Stimulated activated CD8-positive, alpha-beta memory T cell treated with anti-CD3 and anti-CD28 coated beads, Interleukin-12 subunit alpha, Interleukin-12 subunit beta, amount 100 ng/mL, for 24 hours (primary cell): ENCODE data around the gene UQCRC1.

Source experiments
- DNase-seq: peaks from one replicate; pipeline ENCODE4 v3.0.0-alpha.2; 2020; ENCODE audit errors: extremely low read depth

The UQCRC1 gene

DNA sequence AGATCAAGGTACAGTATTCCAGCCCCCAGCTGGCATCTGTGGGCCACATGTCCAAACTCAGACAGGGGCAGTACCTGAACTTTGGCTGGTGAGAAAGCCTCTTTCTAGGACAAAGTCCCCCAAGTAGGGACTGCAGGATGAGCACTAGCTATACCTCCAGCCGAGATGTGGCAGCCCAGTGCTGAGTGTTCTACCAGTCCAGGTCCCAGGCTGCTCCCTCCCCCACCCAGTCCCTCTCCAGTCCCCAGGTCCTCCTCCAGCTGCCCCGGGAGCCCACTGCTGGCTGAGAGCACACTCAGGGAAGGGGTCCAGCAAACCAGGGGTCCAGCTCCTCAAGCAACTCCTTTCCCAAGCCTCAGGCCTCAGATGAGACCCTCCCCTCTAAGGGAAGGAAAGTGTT lies 24.3 kb upstream of the UQCRC1 start:
- no peak for DNase-seq

DNA sequence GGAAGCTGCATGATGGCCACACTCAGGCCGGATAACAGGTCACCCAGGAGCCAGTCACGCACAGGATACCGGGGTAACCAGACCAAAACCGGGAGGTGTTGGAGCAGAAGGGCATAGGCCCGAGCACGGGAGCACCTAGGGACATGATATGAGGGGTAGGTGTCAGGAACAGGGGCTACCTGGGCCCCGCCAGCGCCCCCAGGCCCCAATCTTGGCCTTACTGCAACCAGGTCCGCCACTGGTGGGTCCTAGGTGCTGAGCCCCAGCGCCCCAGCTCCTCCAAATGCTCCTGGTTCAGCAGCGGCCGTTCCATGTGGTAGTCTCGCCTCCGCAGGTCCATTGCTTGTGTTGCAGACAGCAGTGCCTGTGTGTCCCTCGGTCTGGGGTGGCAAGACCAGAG lies 23.8 kb upstream of the UQCRC1 start:
- no peak for DNase-seq

- no peak for DNase-seq
Measured at GRCh38 chr3:48631516-48632448, 22.3 kb upstream of the UQCRC1 start.

GRCh38 chr3:48630833-48631232 lies 21.4 kb upstream of the UQCRC1 start:
- no peak for DNase-seq

DNA sequence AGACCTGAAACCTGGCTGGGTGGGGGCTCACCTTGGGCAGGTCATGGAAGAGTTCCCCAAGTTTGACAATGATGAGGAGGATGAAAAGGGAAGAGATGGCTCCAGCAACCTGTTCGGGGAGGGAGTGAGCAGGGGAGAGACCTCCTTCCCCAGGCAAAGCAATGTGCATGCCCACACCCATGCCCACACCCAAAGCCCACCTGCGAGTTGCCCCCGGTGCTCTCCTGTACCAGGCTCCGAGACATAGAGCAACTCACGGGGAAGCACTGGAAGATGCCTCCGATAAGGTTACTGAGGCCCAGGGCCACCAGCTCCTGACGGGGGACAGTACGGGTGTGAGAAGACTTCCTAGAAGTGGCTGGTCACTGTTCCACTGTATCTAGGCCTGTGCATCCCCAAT lies 21.0 kb upstream of the UQCRC1 start:
- DNase-seq: no peak

DNA sequence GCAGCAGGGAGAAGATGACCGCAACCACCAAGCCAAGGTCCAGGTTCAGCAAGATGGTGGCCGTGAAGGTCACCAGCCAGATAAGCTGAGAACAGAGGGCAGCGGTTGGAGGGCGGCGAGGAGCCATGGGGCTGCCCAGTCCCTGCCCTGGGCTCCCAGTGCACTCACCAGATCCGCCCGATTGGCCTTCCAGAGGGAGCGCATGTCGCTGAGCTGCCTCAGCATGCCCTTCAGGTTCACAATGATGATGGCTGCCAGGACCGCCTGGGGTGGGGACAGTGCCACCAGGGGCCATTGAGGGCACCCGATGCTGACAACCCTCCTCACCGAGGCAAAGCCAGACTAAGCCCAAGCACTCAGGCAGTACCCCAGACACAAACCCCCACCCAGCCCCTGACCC lies 20.4 kb upstream of the UQCRC1 start:
- DNase-seq: no peak

DNA sequence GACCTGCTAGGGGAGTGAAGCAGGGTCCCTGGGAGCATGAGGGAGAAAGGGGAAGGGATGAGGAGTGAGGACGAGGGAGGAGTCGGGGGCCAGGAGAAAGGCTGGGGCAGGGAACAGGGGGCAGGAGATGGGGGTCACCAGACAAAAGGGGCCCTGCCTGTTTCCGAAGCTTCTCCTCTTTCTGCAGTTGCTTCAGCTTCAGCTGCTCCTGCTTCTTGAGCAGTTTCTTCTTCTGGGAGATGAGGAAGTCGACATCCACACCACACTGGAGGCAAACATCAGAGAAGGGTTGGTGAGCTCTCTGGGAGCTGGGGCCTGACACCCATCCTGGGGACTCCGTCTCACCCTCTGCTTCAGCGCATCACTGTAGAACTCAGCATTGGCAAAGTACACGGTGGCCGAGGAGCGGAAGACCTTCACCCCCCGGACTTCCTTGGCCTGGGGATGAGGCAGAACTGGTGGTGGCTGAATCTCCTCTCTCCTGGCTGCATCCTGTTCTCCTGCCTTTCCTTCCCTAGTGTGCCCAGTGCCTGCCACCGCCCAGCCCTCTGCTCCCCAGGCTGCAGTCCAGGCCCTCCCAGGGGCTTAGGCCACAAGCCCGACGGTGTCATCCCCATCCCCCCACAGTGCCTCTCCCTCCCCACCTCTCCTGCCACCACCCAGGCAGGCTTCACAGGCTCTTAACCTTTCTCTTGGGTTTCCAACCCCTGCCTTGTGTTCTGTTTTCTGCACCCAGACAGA lies 19.0 kb upstream of the UQCRC1 start:
- no peak for DNase-seq

- no peak for DNase-seq
Measured at GRCh38 chr3:48625600-48625999, 16.2 kb upstream of the UQCRC1 start.

- no peak for DNase-seq
Measured at GRCh38 chr3:48624767-48625166, 15.3 kb upstream of the UQCRC1 start.

GRCh38 chr3:48623851-48624547 lies 14.6 kb upstream of the UQCRC1 start:
- DNase-seq: no peak

- no peak for DNase-seq
Measured at GRCh38 chr3:48621461-48621869, 12.0 kb upstream of the UQCRC1 start, which contains the start of gene TMEM89. Gene TMEM89, minus strand, starts transcription at chr3:48621769. Its CDS starts 13 bp downstream, at chr3:48621756.

GRCh38 chr3:48619541-48620524 lies 10.4 kb upstream of the UQCRC1 start:
- DNase-seq: no peak

GRCh38 chr3:48617559-48617958 lies 8.1 kb upstream of the UQCRC1 start:
- DNase-seq: no peak

DNA sequence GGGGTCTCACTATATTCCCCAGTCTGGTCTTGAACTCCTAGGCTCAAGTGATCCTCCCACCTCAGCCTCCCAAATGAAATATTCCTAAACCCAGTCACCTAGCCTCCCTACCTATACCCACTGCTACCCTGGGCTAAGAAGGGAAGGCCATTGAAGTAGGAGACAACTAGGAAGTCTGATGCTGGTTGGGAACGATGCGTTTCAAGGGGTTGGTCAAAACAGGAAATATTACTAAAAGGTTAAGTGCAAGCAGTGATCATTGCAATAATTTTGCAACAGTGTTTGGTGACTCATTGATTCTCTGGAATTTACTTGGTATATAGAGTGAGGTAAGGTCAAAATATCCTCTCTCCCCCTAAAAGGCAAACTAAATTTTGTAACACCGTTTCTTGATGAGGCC lies 4.6 kb upstream of the UQCRC1 start:
- no peak for DNase-seq

- DNase-seq: no peak
Measured at GRCh38 chr3:48612309-48612708, 2.9 kb upstream of the UQCRC1 start.

DNA sequence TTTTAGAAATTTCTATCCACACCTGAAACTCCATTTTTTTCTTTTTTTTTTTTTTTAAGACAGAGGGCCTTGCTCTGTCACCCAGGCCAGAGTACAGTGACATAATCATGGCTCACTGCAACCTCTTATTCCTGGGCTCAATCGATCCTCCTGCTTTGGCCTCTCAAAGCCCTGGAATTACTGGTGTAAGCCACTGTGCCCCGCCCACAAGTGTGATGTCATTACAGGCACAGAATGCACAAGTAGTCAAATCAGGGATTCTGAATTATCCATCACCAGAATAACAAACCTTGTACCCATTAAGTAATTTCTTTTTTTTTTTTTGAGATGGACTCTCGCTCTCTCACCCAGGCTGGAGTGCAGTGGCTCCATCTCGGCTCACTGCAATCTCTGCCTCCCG lies 1.9 kb downstream of the UQCRC1 start:
- no peak for DNase-seq

DNA sequence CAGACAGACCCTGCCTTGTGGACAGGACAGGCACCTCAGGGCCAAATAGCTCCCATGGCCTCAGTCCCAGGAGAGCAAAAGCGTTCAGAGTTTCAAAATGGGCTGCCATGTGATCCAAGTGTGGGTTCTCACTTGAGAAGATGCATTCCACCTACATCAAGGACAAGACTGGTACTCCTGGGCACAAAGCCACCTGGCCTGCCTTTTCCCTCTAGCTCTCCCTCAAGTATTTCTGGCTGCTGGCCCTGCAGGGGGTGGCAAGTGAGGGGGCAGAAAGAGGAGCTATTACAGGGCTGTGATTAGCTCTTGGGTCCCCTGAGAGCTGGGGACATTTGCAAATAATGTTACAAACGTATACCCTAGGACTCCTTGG lies 7.8 kb downstream of the UQCRC1 start:
- no peak for DNase-seq

DNA sequence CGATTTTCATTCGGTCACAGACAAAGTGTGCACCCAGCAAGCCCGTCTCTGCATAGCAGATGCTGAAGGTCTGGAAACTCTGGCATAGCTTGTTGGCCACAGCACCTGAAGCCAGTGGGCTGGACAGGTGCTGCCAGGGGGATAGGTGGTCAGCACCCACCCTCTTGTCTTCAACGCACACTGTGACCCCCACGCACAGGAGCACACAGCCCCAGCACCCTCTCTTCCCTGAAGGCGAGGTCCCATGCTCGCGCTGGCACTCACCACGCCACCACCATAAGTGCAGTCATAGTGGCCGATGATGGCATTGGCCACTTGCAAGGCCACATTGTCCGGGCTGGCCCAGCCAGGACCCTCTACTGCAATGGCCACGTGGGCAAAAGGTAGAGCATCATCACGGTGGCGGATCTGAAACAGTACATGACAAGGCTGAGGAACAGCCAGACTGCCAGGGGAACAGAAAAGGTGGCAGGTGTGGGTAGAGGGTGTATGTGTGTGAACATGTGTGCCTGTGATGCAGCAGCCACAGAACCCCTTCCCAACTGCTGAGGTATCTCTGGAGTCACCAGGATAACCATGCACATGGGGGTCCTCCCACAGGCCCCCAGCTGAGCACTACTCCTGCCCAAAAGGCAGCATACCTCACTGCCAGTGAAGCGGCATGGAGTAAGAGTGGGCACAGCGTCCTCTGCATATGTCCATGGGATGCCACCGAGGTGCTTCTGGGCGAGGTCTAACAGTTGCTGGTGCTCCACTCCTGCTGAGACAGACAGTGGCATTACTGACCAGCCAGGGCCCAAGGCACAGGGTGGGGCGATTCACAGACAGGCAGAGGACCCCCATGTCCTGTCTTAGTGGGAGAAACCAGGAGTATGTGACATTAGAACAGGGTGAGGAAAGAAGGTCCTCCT lies 8.5 kb downstream of the UQCRC1 start:
- no peak for DNase-seq

DNA sequence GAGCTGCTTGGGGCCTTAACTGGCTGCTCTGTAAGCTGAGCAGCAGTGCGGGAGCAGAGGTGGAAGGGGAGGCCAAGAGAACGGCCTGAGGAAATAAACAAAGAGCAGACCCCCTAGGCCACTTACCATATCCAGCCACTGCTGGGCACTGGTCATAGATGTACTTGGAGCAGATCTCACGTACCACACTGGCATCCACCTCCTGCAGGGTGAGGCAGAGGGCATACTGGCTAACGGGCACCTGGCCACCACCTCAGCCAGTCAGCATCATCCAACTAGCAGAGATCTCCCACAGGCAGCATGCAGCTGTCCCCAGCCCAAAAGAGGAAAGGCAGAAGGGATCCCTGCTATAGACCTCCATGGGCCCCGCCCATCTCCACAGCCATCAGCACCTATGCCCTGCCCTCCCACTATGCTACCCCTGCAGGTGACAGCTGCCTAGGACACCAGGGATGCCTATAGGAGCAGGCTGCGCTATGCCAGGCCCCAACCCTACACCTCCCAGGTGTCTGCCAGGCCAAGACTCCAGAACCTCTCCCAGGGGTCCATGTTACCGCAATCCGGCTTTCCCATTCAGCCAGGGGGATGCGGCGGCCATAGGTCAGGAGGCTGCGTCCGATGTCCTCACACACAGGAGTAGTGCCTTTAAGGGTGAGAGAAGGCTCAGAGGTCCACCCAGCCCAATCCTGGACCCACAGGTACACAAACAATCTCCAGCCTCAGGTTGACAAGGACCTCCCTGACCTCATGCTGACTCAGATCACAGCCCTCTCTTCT lies 9.7 kb downstream of the UQCRC1 start:
- DNase-seq: no peak
